ENCODE data around the gene STAM.

STAM gene

DNA sequence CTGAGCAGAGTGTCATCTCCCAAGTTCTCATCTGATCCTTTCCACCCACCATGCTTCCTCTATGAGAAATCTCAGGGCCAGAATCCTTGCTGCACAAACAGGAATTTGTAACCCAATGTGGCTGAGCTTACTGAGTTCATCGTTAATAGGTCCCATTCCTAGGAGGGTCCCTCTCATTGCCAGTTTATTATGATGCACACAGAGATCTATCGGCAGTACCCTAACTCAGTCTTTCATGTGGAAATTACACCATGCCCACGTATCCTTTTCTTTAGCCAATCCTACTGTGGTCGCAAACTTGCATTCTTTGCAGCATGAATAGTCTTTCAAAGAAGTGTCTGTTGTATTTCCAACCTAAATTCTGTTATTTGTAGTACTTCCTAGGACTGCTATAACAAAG, 120.2 kb downstream of the STAM start:
- TF ChIP-seq, protein P1, sequence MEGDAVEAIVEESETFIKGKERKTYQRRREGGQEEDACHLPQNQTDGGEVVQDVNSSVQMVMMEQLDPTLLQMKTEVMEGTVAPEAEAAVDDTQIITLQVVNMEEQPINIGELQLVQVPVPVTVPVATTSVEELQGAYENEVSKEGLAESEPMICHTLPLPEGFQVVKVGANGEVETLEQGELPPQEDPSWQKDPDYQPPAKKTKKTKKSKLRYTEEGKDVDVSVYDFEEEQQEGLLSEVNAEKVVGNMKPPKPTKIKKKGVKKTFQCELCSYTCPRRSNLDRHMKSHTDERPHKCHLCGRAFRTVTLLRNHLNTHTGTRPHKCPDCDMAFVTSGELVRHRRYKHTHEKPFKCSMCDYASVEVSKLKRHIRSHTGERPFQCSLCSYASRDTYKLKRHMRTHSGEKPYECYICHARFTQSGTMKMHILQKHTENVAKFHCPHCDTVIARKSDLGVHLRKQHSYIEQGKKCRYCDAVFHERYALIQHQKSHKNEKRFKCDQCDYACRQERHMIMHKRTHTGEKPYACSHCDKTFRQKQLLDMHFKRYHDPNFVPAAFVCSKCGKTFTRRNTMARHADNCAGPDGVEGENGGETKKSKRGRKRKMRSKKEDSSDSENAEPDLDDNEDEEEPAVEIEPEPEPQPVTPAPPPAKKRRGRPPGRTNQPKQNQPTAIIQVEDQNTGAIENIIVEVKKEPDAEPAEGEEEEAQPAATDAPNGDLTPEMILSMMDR (IDR thresholded peaks at IDR 0.05; ENCODE audit: extremely low read depth, insufficient read depth, missing control alignments): no peak
- no peak for DNase-seq (ENCODE audit: low spot score)
- in situ Hi-C loops (cut with MboI; ENCODE audit: low pct_unique_long_range_greater_than_20kb, low sequenced_read_pairs, unreplicated experiment): no loop called here

DNA sequence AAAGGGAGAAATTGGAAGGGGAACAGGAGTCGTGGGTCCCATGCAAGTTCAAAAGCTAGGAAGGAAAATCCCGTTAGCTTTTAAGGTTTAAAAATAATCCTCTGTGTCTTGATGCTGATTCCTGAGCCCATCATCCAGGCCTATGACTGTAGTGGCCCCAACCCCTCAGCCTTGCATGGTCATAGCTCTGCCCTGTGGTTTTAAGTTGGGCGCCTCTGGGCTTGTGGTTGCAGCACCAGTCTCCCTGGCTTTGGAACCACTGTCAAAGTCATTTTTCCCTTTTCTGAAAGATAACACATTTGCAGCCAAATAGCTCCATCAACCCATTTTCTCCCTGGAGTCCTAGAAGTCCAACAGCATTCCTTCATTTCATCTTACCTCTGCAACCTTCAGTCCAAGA, 121.7 kb downstream of the STAM start:
- TF ChIP-seq, protein P1 (IDR thresholded peaks at IDR 0.05; ENCODE audit: extremely low read depth, insufficient read depth, missing control alignments): no peak
- in situ Hi-C loops (cut with MboI; ENCODE audit: low pct_unique_long_range_greater_than_20kb, low sequenced_read_pairs, unreplicated experiment): no loop called here
- no peak for DNase-seq (ENCODE audit: low spot score)
